Stomach (tissue), 9 donors: ENCODE data around the gene STEAP1. TPM values are rescaled to one million over a fixed set of nuclear protein-coding genes. Genes with fewer than 3 reads are reported as not detected.

Experiments
- DNase-seq, 2 donors: peaks; one replicate each; pipeline versions ENCODE4 v3.0.0 to v3.0.0-alpha.2; 2013 to 2019
- H3K27ac ChIP-seq, 5 donors: fragments of 200-600 bp in 4 of 5; sonication (generic) in 4 of 5; one replicate each; pipeline ENCODE4 v1.5.1; 2013 to 2019; ENCODE audit warnings: mild to moderate bottlenecking in 1 of 5, moderate library complexity in 1 of 5
- H3K27me3 ChIP-seq, 3 donors: fragments of 200-600 bp; sonication (generic); one replicate each; pipeline ENCODE4 v1.5.1; 2017 to 2019; ENCODE audit warnings: mixed run types in 1 of 3
- H3K36me3 ChIP-seq, 4 donors: fragments of 200-600 bp; sonication (generic); 1 replicate in 3 of 4; 2 replicates in 1 of 4; pipeline ENCODE4 v1.5.1; 2016 to 2019
- H3K4me1 ChIP-seq, 4 donors: fragments of 200-600 bp; sonication (generic); one replicate each; pipeline ENCODE4 v1.5.1; 2016 to 2019
- H3K4me3 ChIP-seq, 4 donors: fragments of 200-600 bp; sonication (generic) in 3 of 4; one replicate each; pipeline ENCODE4 v1.5.1; 2016 to 2019; ENCODE audit warnings: mild to moderate bottlenecking in 1 of 4
- H3K9me3 ChIP-seq, 4 donors: fragments of 200-600 bp; sonication (generic); one replicate each; pipeline ENCODE4 v1.5.1; 2016 to 2019
- CTCF ChIP-seq, 7 experiments: fragments of 450-650 bp in 4 of 7; fragments of 200-600 bp in 3 of 7; sonication (generic) in 3 of 7; IDR thresholded peaks; one replicate each; pipeline ENCODE4 v1.5.1; 2016 to 2019; ENCODE audit warnings: antibody characterized with exemption in 7 of 7, control low read depth in 2 of 7, mild to moderate bottlenecking in 1 of 7
- EP300 ChIP-seq: sonication (generic); formaldehyde crosslinking; IDR thresholded peaks from one replicate; pipeline ENCODE4 v1.6.1; 2017; ENCODE audit warnings: antibody characterized with exemption
- POLR2A ChIP-seq, 4 donors: fragments of 450-650 bp; IDR thresholded peaks; one replicate each; pipeline ENCODE4 v1.6.1; 2016; ENCODE audit warnings: antibody characterized with exemption in 4 of 4, control low read depth in 2 of 4, mild to moderate bottlenecking in 1 of 4, moderate library complexity in 1 of 4
- POLR2AphosphoS5 ChIP-seq, 3 donors: sonication (generic); formaldehyde crosslinking; IDR thresholded peaks; one replicate each; pipeline ENCODE4 v1.6.1; 2016; ENCODE audit warnings: antibody characterized with exemption in 3 of 3
- WGBS, 5 donors: extraction: QIAGEN DNeasy Blood & Tissue Kit in 3 of 5; methylation state at CpG; one replicate each; pipeline versions ENCODE4 v1.1.5 to v1.1.7; 2013 to 2018; 5-methylcytosine and 5-hydroxymethylcytosine counted together
- intact Hi-C: fragments of 100-400 bp; cut with DNase I; formaldehyde crosslinking; loops from one replicate; pipeline ENCODE4 v1.15.1; 2023; ENCODE audit warnings: low total_unique reads
- polyA plus RNA-seq, 3 donors: library from polyadenylated mRNA; stranded (reverse); fragments of 200-250 nt; gene quantifications; one replicate each; pipeline ENCODE4 v1.2.3, GENCODE V29; 2013
- total RNA-seq, 5 donors: library from RNA; depleted of rRNA; stranded (reverse); fragments of >200 nt; gene quantifications; one replicate each; pipeline versions ENCODE4 v1.1.0 to v1.2.3, GENCODE V29; 2014 to 2016
- donor health status: healthy with polysubstance abuse.
- donor health status: Bipolar disorder and iron deficiency.
- donor health status: healthy.

Gene STEAP1
- total and polyA plus RNA-seq, 8 donors: 1.8 to 9.2 (median 4.6) TPM; not detected in 1

- WGBS, 5 donors: 1 to 3% (median 1%) methylated on average over 36 to 73 of the region's 73 CpGs
- Histone ChIP-seq H3K9me3 (no peaks in the 10 kb centered on the region), H3K4me3 (peak within 1 kb of the TSS; percentile 67 to 73 (median 68)), H3K27me3 (peaks cover 0 to 18% (median 8%) of the 10 kb centered on the region in 3 donors), H3K36me3 (no peaks in the 10 kb centered on the region), H3K27ac (peak within 1 kb of the TSS; percentile 81 to 90 (median 87)), H3K4me1 (peaks cover 4 to 36% (median 14%) of the 10 kb centered on the region in 4 donors)
- intact Hi-C loops: no loop called here
- peak in 2 of 3 donors; percentile 79 to 85 for TF ChIP-seq POLR2AphosphoS5 (IDR thresholded peaks at IDR 0.05)
- peak in 1 of 4 donors; percentile 74 for TF ChIP-seq POLR2A (IDR thresholded peaks at IDR 0.05)
- TF ChIP-seq EP300: no peak
- TF ChIP-seq CTCF (IDR thresholded peaks at IDR 0.05): peak in 5 of 7 experiments; percentile 58 to 81 (median 70)
- peak; percentile 90 to 97 for DNase-seq
Observed at GRCh38 chr7:90211391-90212148, 57.3 kb downstream of the STEAP1 start, which contains the start of gene STEAP2. Gene STEAP2 (plus strand): TSS chr7:90211740. CDS start chr7:90225083, 13,343 bp downstream.

DNA sequence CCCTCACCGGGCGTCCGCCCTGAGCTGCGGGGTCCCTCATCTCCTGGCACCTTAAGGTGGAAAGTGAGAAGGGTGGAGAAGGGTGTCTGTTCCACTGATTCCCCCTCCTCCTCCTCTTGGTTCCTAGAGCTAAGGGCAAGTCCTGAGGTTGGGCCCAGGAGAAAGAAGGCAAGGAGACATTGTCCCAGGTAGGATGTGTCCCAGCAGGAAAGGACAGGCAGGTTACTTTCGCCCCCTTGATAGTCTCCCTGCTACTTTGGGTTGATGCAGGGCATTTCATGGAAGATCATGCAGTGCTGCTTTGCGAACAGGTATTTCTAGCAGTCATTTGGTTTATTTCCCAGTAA, 57.9 kb downstream of the STEAP1 start:
- DNase-seq: no peak

DNA sequence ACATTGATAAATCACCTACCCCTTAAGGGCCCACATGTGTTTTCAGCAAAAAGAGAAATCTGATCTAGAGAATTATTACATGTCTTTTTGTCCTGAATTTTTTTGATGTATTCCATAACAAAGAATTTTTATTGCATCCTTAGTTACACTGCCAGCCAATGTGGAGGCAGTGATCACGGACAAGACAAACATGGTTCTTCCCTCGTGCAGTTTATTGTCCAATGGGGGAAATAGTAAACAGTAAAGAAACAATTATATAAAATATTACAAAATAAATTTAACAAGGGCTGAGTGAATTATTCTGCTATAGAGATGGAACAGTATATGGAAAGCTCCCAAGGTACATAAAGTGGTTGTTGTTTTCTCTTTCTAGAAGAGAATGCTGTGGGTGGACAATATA, 59.3 kb downstream of the STEAP1 start:
- Histone ChIP-seq H3K4me3 (peak overlapping the region in 1 of 4 donors; percentile 67), H3K9me3 (no peaks in the 10 kb centered on the region), H3K27ac (peak overlapping the region in 1 of 5 donors; percentile 39), H3K4me1 (peaks cover 4 to 36% (median 14%) of the 10 kb centered on the region in 4 donors), H3K27me3 (peaks cover 0 to 18% (median 8%) of the 10 kb centered on the region in 3 donors), H3K36me3 (no peaks in the 10 kb centered on the region)
- intact Hi-C loops: no loop called here
- DNase-seq: no peak
- WGBS, 5 donors: 73 to 90% (median 77%) methylated on average over 2 of the region's 2 CpGs
- no peak for TF ChIP-seq CTCF (IDR thresholded peaks at IDR 0.05)
- TF ChIP-seq POLR2A (IDR thresholded peaks at IDR 0.05): no peak
- TF ChIP-seq POLR2AphosphoS5 (IDR thresholded peaks at IDR 0.05): no peak
- no peak for TF ChIP-seq EP300

More for the DNA sequence above, 57.9 kb downstream of the STEAP1 start:
- Histone ChIP-seq H3K9me3 (no peaks in the 10 kb centered on the region), H3K27ac (peak overlapping the region; percentile 81 to 90 (median 87)), H3K36me3 (no peaks in the 10 kb centered on the region), H3K27me3 (peaks cover 0 to 18% (median 8%) of the 10 kb centered on the region in 3 donors), H3K4me3 (peak overlapping the region; percentile 67 to 73 (median 68)), H3K4me1 (peaks cover 4 to 36% (median 14%) of the 10 kb centered on the region in 4 donors)
- WGBS, 5 donors: 7 to 49% (median 12%) methylated on average over 2 to 6 of the region's 6 CpGs
- no peak for TF ChIP-seq CTCF (IDR thresholded peaks at IDR 0.05)
- TF ChIP-seq POLR2A (IDR thresholded peaks at IDR 0.05): no peak
- TF ChIP-seq EP300: no peak
- no peak for TF ChIP-seq POLR2AphosphoS5 (IDR thresholded peaks at IDR 0.05)
- intact Hi-C loops: no loop called here

Other genes starting within 250 kb of the STEAP1 start
- 10 to 100 TPM in 3 of 5 donors, 1 to 10 TPM in 2; 7.8 to 52.7 (median 17.5) TPM for gene STEAP2, start 57.3 kb downstream of the STEAP1 start, total RNA-seq
- gene STEAP2, start 57.3 kb downstream of the STEAP1 start, polyA plus RNA-seq: 1 to 10 TPM in 2 of 3 donors, under 1 TPM in 1; 0.92 to 9.2 (median 2.0) TPM
- 10 to 100 TPM in 3 of 5 donors, 1 to 10 TPM in 1, under 1 TPM in 1; 0.87 to 22.0 (median 14.3) TPM for gene CFAP69, start 90.7 kb downstream of the STEAP1 start, total RNA-seq
- gene CFAP69, start 90.7 kb downstream of the STEAP1 start, polyA plus RNA-seq: 1 to 10 TPM; 2.2 to 6.0 (median 5.1) TPM
- not detected for gene FAM237B, start 166.8 kb downstream of the STEAP1 start, total RNA-seq
- not detected for gene FAM237B, start 166.8 kb downstream of the STEAP1 start, polyA plus RNA-seq
- gene GTPBP10, start 192.2 kb downstream of the STEAP1 start, total RNA-seq: 10 to 100 TPM in 2 of 5 donors, 1 to 10 TPM in 2, under 1 TPM in 1; 0.58 to 73.0 (median 7.8) TPM
- gene GTPBP10, start 192.2 kb downstream of the STEAP1 start, polyA plus RNA-seq: 10 to 100 TPM in 1 of 3 donors, 1 to 10 TPM in 2; 9.0 to 17.3 (median 9.2) TPM
- gene CLDN12, start 249.0 kb downstream of the STEAP1 start, total RNA-seq: 10 to 100 TPM in 3 of 5 donors, 1 to 10 TPM in 2; 8.1 to 26.6 (median 24.3) TPM
- gene CLDN12, start 249.0 kb downstream of the STEAP1 start, polyA plus RNA-seq: 10 to 100 TPM in 2 of 3 donors, 1 to 10 TPM in 1; 6.1 to 13.8 (median 12.8) TPM